Stimulated activated CD4-positive, alpha-beta T cell treated with anti-CD3 and anti-CD28 coated beads, Interleukin-1b, Interleukin-23, amount 100 ng/mL, for 1 hour (primary cell): ENCODE measurements around the gene CD40.
"Not testable (repeated sequence)": the region's sequence is repeated elsewhere in the genome, so short reads cannot be mapped to it uniquely, and the experiment has no call there.

Source experiments
- DNase-seq, 2 donors: peaks; one replicate each; pipeline ENCODE4 v3.0.0-alpha.2; 2020; ENCODE audit warnings: low read depth in 2 of 2

CD40 gene

GRCh38 chr20:46093531-46093930 lies 24.6 kb upstream of the CD40 start:
- DNase-seq = no peak

- no peak for DNase-seq
These were observed 18.4 kb upstream of the CD40 start for GRCh38 chr20:46099491-46100287.

GRCh38 chr20:46100444-46100843 lies 17.7 kb upstream of the CD40 start:
- not testable (repeated sequence) for DNase-seq

DNA sequence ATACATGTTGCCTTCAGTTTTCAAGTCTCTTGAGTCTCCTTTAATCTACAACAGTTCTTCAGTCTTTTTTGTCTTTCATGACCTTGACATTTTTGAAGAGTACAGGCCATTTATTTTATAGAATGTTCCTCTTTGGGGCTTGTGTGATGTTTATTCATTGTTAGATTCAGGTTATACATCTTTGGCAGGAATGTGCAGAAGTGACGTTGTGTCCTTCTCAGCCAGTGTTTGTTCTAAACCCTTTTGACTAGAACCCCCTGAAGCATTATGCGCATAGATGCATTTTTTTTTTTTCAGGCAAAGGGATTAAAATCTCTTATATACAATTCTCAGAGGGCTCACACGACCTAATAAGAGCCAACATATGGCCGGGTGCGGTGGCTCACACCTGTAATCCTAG lies 17.1 kb upstream of the CD40 start:
- no peak for DNase-seq

DNA sequence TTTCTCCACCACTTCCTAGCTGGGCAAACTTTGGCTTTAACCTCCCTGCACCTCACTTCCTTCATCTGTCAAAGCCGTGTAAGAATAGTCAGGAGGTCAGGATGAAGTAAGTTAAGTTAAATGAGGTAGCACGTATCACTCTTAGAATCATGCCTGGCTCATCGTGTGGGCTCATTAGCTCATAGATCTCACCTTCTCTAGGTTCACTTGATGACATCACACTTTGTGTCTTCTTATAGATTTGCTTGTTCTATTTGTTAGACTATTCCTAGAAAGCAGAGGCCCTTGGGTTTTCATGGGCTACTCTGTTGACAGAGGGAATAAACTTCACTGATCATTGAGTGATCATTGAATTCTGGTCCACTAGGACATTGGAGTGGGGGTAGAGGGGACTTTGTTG lies 16.2 kb upstream of the CD40 start:
- DNase-seq = no peak

DNA sequence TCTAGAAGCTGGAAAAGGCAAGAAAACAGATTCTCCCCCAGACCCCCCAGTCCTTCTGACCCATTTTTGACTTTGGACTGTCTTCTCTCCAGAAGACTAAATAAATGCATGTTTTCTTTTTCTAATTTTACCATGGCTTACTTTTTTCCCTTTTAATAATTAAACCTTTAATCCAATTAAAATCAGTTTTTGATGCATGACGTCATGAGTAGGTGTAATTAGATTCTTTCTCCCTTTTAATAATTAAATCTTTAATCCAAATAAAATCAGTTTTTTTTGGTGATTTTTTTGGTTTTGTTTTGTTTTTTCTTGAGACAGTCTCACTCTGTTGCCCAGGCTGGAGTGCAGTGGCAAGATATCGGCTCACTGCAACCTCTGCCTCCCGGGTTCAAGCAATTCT lies 15.2 kb upstream of the CD40 start:
- no peak for DNase-seq

- DNase-seq = no peak
These were observed 13.9 kb upstream of the CD40 start for GRCh38 chr20:46104262-46104661.

DNA sequence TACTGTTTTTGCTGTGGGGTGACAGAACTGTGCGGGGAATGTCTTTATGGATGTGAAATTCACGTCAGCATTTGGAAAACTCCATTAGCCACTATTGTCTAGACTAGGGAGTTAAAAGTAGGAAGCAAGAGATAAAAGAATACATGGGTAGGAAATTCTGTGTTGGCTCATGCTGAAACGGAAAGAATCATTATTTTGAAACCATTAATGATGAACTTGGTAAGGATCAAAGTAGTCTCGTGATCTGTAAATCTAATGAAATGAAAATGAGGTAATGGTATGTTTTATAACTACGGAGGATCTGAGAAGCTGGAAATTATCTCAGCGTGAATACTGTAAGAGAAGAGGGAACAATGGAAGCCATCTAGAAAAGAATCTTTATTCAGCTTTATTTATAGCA lies 11.1 kb upstream of the CD40 start:
- DNase-seq = no peak

DNA sequence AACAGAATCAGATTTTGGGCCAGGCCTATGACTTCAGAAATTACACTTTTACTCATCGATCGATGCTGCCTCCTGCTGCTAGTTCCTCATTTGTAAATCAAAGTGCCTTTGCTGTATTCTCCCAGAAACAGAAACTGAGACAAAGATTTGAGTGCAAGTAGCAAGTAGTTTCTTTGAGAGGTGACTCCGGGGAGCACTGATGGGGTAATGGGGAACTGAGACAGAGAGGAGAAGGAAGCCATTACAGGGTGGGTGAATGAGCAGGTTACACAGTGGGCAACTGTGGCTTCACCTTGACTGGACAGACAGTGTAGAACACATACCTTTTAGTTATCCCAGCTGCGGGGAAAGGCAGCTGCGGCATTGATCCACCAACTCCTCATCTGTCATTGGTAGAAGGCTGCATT lies 9.7 kb upstream of the CD40 start:
- no peak for DNase-seq

DNA sequence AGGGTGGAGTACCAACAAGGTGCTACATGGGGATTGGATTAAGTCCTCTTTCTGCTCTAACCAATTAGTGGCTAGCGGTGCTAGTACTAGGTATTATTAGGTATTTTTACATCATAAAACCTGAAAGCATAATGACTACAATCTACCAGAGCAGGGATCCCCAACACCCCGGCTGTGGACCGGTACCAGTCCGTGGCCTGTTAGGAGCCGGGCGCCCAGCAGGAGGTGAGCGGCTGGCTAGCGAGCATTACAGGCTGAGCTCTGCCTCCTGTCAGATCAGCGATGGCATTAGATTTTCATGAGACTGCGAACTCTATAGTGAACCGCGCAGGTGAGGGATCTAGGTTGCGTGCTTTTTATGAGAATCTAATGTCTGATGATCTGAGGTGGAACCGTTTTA lies 9.1 kb upstream of the CD40 start:
- DNase-seq = no peak

DNA sequence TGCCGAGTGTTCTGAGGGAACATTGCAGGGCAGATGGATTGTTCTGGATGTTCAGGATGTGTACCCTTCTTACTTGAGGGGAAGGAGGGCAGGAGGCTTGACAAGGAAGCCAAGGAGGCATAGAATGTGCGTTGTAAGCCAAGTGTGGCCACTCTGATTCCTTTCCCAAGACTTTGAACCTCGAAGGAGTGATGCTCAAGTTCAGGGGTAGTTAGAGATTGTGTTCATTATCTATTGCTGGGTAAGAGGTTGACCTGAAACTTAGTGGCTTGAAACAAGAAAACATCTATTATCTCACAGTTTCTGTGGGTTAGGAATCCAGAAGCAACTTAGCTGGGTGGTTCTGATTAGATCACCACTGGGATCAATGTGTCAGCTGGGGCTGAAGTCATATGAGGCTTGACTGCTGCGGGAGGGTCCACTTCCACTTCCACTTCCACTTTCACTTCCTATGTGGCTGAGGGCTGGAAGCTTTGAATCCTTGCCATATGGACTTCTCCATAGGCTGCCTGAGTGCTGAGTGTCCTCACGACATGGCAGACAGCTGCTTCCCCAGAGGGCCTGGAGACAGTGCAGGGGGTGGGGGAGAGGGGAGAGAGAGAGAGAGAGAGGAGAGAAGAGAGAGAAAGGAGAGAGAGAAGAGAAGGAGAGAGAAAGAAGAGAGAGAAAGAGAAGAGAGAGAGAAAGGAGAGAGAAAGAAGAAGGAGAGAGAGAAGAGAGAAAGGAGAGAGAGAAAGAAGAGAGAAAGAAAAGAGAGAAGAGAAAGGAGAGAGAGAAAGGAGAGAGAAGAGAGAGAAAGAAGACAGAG lies 6.9 kb upstream of the CD40 start:
- DNase-seq = no peak

DNA sequence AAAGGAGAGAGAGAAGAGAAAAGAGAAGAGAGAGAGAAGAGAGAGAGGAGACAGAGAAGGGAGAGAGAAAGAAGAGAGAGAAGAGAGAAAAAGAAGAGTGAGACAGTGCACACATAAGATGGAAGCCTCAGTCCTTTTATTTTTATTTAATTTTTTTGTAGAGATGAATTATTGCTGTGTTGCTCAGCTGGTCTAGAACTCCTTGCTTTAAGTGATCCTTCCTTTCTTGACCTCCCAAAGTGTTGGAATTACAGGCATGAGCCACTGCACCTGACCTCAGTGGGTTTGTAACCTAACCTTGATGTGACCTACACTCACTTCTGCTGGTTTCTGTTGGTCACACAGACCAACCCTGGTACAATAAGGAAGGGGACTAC lies 6.3 kb upstream of the CD40 start:
- DNase-seq = no peak

DNA sequence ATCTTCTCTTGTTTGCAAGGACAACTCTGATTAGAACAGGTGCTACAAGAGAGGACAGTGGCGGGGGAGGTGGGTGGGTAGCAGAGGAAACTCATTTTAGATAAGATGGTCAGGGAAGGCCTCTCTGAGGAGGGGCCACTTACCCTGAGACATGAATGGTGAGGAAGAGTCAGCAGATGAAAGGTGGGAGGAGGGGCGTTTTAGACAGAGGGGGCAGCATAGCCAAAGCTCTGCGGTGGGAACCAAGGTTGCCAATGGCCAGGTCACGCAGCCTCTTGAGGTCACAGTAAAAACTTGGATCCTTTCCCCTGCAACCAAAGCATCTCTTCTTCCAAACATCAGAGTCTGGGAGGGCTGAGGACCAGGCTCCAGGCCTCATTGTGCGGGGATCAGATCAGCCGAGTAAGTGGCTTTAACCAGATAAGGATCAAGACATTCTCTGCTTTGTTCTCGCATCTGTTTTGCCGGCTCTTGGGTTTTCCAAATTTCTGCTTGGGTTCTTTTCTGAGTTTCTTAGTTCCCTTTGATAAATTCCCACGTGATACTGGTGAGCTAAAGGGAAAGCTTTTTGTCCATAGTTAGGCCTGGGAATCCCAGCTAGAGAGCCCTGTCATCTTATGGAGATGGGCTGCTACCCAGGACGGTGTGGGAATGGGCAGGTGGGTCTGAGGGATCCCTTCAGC lies 5.5 kb upstream of the CD40 start:
- no peak for DNase-seq

DNA sequence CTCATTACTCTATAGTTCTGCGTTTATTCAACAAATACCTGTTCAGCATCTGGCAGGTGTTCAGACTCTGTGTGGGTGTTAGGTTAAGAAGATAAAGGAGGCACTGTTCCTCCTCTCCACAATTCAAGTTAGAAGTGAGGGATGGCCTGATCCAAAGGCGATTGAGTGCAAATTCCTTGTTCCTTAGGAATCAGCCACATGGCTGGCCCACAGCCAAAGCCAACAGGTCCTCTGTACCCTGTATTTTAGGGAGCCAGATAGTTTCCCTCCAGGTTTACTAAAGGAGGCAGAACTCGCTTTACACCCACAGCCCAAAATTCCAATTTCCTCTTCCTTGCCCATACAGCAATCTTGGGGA lies 5.0 kb upstream of the CD40 start:
- DNase-seq = no peak

GRCh38 chr20:46114449-46114848 lies 3.7 kb upstream of the CD40 start:
- DNase-seq = no peak

GRCh38 chr20:46118481-46119020 lies 437 bp downstream of the CD40 start:
- DNase-seq = no peak

DNA sequence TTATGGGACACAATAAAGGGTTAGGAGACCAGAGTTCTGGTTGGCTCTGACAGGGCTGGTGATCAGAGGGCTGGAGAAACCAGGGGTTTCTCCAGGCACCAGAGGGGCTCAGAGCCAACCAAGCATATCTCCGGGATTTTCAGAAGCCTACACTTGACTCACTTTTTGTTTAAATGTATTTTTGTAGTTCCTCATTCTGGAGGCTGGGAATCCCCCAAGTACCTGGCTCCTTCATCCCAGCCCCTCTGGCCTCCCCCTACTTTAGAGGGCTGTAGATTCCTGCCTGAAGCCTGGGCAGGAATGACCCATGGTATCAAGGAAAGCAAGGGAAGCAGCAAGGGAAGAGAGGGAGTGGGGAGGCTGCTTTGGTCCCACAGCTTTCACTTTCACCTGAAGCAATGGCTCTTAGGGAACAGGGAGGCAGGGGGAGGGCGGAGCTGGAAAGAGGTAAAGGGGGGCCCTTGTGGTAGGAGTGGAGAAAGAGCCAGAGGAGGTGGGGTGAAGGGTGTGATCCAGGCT lies 973 bp downstream of the CD40 start:
- no peak for DNase-seq

GRCh38 chr20:46119547-46119946 lies 1.4 kb downstream of the CD40 start:
- DNase-seq = no peak

DNA sequence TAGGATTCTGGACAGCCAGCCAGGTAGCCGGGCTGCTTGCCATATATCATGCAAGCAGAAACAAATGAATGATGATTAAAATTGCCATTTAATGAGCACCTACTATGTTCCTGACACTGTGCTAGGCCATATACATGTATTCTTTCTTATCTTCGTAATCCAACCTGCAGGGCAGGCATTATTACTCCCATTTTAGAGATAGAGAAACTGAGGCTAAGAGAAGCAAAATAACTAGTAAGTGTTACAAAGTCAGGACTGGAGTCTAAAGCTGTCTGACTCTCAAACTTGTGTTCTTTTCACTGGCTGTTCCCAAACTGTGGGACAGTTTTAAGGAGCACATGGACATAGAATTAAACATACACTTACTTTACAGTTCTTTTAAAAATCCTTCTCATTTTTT lies 2.0 kb downstream of the CD40 start:
- DNase-seq = no peak

DNA sequence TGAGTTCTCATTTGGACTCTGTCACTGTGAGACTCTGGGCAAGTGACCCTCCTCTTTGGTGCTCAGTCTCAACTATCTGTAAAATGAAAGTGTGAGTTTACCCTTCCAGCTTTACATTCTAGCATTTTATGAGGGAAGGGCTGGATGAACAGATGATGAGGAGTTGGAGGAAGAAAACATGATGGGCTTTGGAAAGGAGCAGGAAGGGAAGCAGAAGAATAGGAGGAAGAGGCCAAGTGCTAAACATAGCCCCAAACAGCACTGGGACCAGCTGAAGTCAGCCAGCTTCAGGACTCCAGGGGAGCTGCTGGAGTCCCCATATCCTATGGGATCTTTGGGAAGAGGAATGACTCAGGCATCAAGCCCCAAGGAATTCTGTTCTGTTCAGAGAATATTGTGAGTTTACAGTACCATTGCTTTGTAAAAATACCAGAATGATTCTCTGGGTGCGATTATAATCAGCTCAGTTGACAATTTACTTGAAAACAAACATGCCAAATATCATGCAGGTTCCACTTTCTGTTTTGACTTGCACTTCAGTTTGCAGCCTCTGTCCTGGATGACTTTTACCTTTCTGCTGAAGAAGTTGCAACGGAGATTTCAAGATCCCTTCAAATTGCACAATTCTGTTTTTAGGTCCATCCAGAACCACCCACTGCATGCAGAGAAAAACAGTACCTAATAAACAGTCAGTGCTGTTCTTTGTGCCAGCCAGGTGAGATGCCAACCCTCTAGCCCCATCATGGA lies 3.2 kb downstream of the CD40 start:
- DNase-seq = no peak

- no peak for DNase-seq
These were observed 4.0 kb downstream of the CD40 start for GRCh38 chr20:46122071-46122470.
